Ovary (tissue), 3 donors: Measurements from ENCODE around the gene GDF2.

Experiments
- CTCF ChIP-seq, 3 donors: fragments of 450-650 bp in 2 of 3; fragments of 200-600 bp in 1 of 3; IDR thresholded peaks; one replicate each; pipeline versions ENCODE4 v1.5.1 to v1.8.0; 2016 to 2022; ENCODE audit warnings: antibody characterized with exemption in 3 of 3, mild to moderate bottlenecking in 1 of 3
- EP300 ChIP-seq: sonication (generic); formaldehyde crosslinking; IDR thresholded peaks from one replicate; pipeline ENCODE4 v1.6.1; 2017; ENCODE audit warnings: antibody characterized with exemption
- POLR2A ChIP-seq: fragments of 450-650 bp; IDR thresholded peaks from one replicate; pipeline ENCODE4 v1.6.1; 2017; ENCODE audit warnings: antibody characterized with exemption, mild to moderate bottlenecking, moderate library complexity
- donor health status: DM: no; HTN: no; CAD: no.

- no peak for TF ChIP-seq CTCF (IDR thresholded peaks at IDR 0.05)
- TF ChIP-seq POLR2A = no peak
- no peak for TF ChIP-seq EP300
These were observed 23.0 kb downstream of the GDF2 start for GRCh38 chr10:47344996-47345870.
